ENCODE results near the gene PPIC. TPM values are rescaled to one million over a fixed set of nuclear protein-coding genes. Genes with fewer than 3 reads are reported as not detected.

PPIC gene
- total and polyA plus RNA-seq, 11 donors: 32.7 to 61.0 (median 43.1) TPM

DNA sequence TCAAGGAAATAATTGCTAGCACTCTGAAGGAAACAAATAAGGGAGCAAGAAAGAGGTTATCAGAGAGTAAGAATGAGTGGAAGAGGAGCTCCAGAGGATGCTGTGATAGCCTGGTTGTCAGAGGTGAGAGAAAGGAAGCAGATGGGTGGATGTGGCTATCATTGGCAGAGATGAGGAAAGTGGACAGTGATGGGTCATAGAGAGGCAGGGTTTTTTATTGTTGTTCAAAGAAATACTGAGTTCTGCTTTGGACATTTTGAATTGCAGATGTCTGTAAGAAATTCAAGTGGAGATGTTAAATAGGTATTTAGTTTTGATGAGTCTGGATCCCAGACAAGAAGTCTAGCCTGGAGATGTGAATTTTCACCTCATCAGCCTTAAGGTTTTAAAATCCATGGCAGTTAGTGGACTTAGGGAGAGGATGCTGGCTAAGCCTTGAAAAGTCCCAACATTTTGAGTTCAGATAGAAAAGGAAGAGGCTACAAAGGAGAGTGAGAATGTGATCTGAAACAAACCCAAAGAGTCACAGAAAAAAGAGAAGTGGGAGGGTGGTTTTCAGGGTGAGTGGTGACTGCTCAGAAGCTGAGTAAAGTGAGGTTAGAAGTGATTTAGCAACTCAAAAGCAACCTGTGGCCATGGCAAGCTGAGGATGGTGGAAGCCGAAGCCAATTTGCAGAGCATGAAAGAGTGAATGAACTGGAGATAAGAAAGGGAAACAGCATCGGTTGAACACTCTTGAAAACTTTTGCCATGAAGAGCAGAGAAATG is 50.4 kb downstream of the PPIC start:
- WGBS, 4 donors: 90 to 95% (median 94%) methylated on average over 2 of the region's 2 CpGs
- intact Hi-C loops (cut with DNase I): no loop called here

DNA sequence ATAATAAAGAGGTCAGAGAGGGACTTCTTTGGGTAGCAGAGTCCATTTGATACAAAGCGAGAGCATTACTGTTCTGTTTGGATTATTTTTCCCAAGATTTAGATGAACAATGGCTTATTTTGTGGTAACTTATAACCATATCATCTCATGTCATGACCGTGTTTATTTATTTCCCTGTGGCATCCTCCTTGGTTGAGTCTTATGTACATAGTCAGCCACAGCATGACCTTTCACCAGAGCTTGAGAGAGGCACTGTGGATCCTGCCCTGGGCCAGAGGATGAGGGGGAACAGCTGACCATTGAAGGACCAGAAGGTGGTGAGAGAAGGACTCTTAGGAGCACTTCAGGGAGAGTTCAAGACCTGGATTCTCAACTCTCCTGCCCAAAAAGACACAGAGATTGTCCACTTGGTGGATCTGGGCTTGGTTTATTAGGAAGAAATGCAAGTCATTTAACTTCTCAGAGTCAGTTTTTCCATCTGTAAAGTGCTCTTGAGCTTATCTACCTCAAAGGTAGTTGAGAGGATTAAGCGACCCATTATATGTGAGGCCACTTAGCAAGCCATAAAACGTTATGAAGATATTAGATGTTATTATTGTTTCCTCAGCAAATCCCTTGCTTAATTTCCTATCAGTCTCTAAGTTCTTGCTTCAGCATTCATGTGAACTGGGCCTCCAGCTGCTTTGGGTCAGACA is 51.4 kb downstream of the PPIC start:
- no peak overlapping the region for H3K4me3 ChIP-seq
- TF ChIP-seq, protein P1, sequence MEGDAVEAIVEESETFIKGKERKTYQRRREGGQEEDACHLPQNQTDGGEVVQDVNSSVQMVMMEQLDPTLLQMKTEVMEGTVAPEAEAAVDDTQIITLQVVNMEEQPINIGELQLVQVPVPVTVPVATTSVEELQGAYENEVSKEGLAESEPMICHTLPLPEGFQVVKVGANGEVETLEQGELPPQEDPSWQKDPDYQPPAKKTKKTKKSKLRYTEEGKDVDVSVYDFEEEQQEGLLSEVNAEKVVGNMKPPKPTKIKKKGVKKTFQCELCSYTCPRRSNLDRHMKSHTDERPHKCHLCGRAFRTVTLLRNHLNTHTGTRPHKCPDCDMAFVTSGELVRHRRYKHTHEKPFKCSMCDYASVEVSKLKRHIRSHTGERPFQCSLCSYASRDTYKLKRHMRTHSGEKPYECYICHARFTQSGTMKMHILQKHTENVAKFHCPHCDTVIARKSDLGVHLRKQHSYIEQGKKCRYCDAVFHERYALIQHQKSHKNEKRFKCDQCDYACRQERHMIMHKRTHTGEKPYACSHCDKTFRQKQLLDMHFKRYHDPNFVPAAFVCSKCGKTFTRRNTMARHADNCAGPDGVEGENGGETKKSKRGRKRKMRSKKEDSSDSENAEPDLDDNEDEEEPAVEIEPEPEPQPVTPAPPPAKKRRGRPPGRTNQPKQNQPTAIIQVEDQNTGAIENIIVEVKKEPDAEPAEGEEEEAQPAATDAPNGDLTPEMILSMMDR (IDR thresholded peaks at IDR 0.05): no peak
- TF ChIP-seq POLR2A (IDR thresholded peaks at IDR 0.05): no peak
- intact Hi-C loops (cut with DNase I): no loop called here
- H3K9me3 ChIP-seq: no peaks in the 10 kb centered on the region
- no peak overlapping the region for H3K27ac ChIP-seq
- DNase-seq (no peak), ATAC-seq (no peak)
- no peaks in the 10 kb centered on the region for H3K4me1 ChIP-seq
- no peaks in the 10 kb centered on the region for H3K36me3 ChIP-seq
- WGBS, 4 donors: 92 to 94% (median 93%) methylated on average over 4 of the region's 4 CpGs
- H3K27me3 ChIP-seq: no peaks in the 10 kb centered on the region

More for the DNA sequence above, 50.4 kb downstream of the PPIC start:
- Histone ChIP-seq H3K36me3 (no peaks in the 10 kb centered on the region), H3K9me3 (no peaks in the 10 kb centered on the region), H3K4me1 (no peaks in the 10 kb centered on the region), H3K4me3 (no peak overlapping the region), H3K27ac (no peak overlapping the region), H3K27me3 (no peaks in the 10 kb centered on the region)
- TF ChIP-seq, protein P1 (IDR thresholded peaks at IDR 0.05): no peak
- TF ChIP-seq POLR2A (IDR thresholded peaks at IDR 0.05): no peak
- ATAC-seq: no peak
- no peak for DNase-seq

DNA sequence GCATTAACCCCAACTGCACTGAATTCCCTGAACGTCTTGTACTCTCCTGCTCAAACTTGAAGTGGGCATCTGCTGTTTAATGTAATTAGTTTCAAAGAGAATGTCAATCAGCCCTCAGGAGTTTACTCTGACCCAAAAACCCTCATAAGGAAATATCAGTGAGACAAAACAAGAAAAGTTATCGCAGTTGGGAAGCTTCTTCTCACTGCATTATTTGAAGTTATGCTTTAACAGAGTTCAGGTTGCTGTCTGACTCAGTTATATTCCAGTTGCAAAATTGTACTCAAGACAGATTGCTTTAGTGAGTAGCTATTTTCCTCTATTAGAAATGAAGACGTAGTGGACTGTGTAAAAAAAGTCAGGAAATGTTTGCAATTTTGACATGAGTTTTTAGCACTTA is 52.1 kb downstream of the PPIC start:
- Histone ChIP-seq H3K4me3 (no peak overlapping the region), H3K27ac (no peak overlapping the region), H3K4me1 (no peaks in the 10 kb centered on the region), H3K36me3 (no peaks in the 10 kb centered on the region), H3K27me3 (no peaks in the 10 kb centered on the region), H3K9me3 (no peaks in the 10 kb centered on the region)
- TF ChIP-seq, protein P1 (IDR thresholded peaks at IDR 0.05): no peak
- TF ChIP-seq POLR2A (IDR thresholded peaks at IDR 0.05): no peak
- ATAC-seq (no peak), DNase-seq (no peak)
- WGBS, 4 donors: 95 to 97% (median 96%) methylated on average over 3 of the region's 3 CpGs
- intact Hi-C loops (cut with DNase I): no loop called here

DNA sequence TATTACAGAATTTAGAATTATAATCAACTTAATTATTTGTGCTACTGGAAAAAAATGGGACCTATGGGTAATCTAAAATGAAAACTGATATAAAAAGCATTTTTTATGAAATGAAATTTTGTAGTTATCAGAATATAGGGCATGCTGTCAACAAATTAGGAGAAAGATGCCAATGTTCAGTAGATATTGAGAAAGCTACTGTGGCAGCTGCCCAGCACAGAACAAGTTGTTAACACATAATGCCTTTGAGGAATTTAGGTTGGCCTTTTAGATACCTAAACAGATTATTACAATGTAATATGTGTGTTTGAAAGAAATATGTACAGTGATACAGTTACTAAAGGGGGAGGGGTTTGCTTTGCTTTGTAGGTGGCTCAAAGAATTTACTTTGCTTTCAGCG is 54.1 kb downstream of the PPIC start:
- Histone ChIP-seq H3K9me3 (no peaks in the 10 kb centered on the region), H3K4me3 (no peak overlapping the region), H3K36me3 (no peaks in the 10 kb centered on the region), H3K27me3 (no peaks in the 10 kb centered on the region), H3K27ac (no peak overlapping the region), H3K4me1 (no peaks in the 10 kb centered on the region)
- ATAC-seq: no peak
- no peak for DNase-seq
- no peak for TF ChIP-seq POLR2A (IDR thresholded peaks at IDR 0.05)
- TF ChIP-seq, protein P1 (IDR thresholded peaks at IDR 0.05): no peak
- WGBS, 4 donors: 0 to 42% (median 1%) methylated on average over 1 of the region's 1 CpG
- intact Hi-C loops (cut with DNase I): no loop called here
